HG03457 (cell line): ENCODE results near the gene FANCC.

Source experiments
- ATAC-seq: cut with Tn5 transposase; IDR thresholded peaks from one replicate; pipeline ENCODE4 v1.9.1; 2021; ENCODE audit warnings: moderate number of reproducible peaks; ENCODE audit not compliant: unreplicated experiment

The FANCC gene

GRCh38 chr9:95317119-95317892 is at the start of gene FANCC:
Gene FANCC (minus strand): TSS chr9:95317709. CDS start chr9:95249291, 68,418 bp downstream.
- ATAC-seq = peak; percentile 58

GRCh38 chr9:95366731-95367325 is 49.3 kb upstream of the FANCC start:
- ATAC-seq = no peak

GRCh38 chr9:95365766-95366165 is 48.3 kb upstream of the FANCC start:
- no peak for ATAC-seq

- no peak for ATAC-seq
These were observed 45.7 kb upstream of the FANCC start for GRCh38 chr9:95363051-95363841.

GRCh38 chr9:95360866-95361265 is 43.4 kb upstream of the FANCC start:
- ATAC-seq = no peak

GRCh38 chr9:95357316-95357715 is 39.8 kb upstream of the FANCC start:
- no peak for ATAC-seq

GRCh38 chr9:95355500-95355899 is 38.0 kb upstream of the FANCC start:
- no peak for ATAC-seq

- ATAC-seq = no peak
These were observed 33.5 kb upstream of the FANCC start for GRCh38 chr9:95351051-95351450.

- ATAC-seq = no peak
These were observed 32.8 kb upstream of the FANCC start for GRCh38 chr9:95350266-95350665.

GRCh38 chr9:95349091-95350038 is 31.9 kb upstream of the FANCC start:
- ATAC-seq = no peak

- no peak for ATAC-seq
These were observed 28.5 kb upstream of the FANCC start for GRCh38 chr9:95346021-95346420.

- ATAC-seq = no peak
These were observed 27.3 kb upstream of the FANCC start for GRCh38 chr9:95344735-95345325.

GRCh38 chr9:95343725-95344287 is 26.3 kb upstream of the FANCC start:
- no peak for ATAC-seq

- no peak for ATAC-seq
These were observed 25.1 kb upstream of the FANCC start for GRCh38 chr9:95342571-95342970.

- no peak for ATAC-seq
These were observed 23.9 kb upstream of the FANCC start for GRCh38 chr9:95341293-95341962.

- ATAC-seq = no peak
These were observed 20.7 kb upstream of the FANCC start for GRCh38 chr9:95338243-95338642.

- ATAC-seq = no peak
These were observed 18.8 kb upstream of the FANCC start for GRCh38 chr9:95336281-95336680.

- no peak for ATAC-seq
These were observed 15.9 kb upstream of the FANCC start for GRCh38 chr9:95333426-95333825.

GRCh38 chr9:95332860-95333259 is 15.4 kb upstream of the FANCC start:
- no peak for ATAC-seq
